ENCODE results near the gene TCN2. TPM values are rescaled to one million over a fixed set of nuclear protein-coding genes. Genes with fewer than 3 reads are reported as not detected.

The TCN2 gene
- total and polyA plus RNA-seq, 9 of the 15 experiments (the other 6 are each of a cell fraction or from before 2014, with no cell fraction given): 0.88 to 5.4 (median 1.7) TPM

DNA sequence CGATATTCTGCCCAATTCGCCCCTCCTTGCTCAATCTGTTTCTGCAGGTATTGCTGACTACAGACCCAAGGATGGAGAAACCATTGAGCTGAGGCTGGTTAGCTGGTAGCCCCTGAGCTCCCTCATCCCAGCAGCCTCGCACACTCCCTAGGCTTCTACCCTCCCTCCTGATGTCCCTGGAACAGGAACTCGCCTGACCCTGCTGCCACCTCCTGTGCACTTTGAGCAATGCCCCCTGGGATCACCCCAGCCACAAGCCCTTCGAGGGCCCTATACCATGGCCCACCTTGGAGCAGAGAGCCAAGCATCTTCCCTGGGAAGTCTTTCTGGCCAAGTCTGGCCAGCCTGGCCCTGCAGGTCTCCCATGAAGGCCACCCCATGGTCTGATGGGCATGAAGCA is 19.4 kb downstream of the TCN2 start:
- Histone ChIP-seq H3K36me3 (ENCODE audit: control insufficient read depth, insufficient read depth, low read length) (no peaks in the 10 kb centered on the region), H3K9me1 (ENCODE audit: control insufficient read depth, insufficient read depth, low read length) (no peaks in the 10 kb centered on the region), H3K4me1 (replicated peaks in 1 of 2; ENCODE audit: control insufficient read depth in 2 of 2, insufficient read depth in 2 of 2, low read length in 2 of 2) (no peaks in the 10 kb centered on the region; a peak in 1 of 5 replicates), H3K9me3 (replicated peaks; ENCODE audit: control insufficient read depth, insufficient read depth, low read depth, low read length) (no peaks in the 10 kb centered on the region), H2AFZ (ENCODE audit: low read depth, low read length) (no peak overlapping the region), H4K20me1 (replicated peaks; ENCODE audit: control insufficient read depth, insufficient read depth, low read length) (no peaks in the 10 kb centered on the region), H3K79me2 (ENCODE audit: control insufficient read depth, insufficient read depth, low read length) (no peaks in the 10 kb centered on the region), H3K4me3 (no peak overlapping the region), H3K9ac (ENCODE audit: insufficient read depth in 1 of 2, low read depth in 2 of 2, low read length in 2 of 2) (no peak overlapping the region), H3K27me3 (ENCODE audit: control insufficient read depth in 2 of 2, insufficient read depth in 2 of 2, low read length in 2 of 2) (no peaks in the 10 kb centered on the region), H3K4me2 (ENCODE audit: insufficient read depth, low read length) (no peak overlapping the region), H3K27ac (ENCODE audit: extremely low read depth, low read depth, low read length) (no peak overlapping the region)
- POLR2A ChIA-PET: interaction anchor here (0.5 to 1.2 kb wide), 2 partner anchors 17 to 1909 kb away, joined by 3 read pairs; no protein-coding TSS in a partner anchor
- intact Hi-C loops (cut with micrococcal nuclease): no loop called here
- no peak for TF ChIP-seq SMAD3 (CRISPR knock-in tag; conservative IDR thresholded peaks at IDR 0.05)
- TF ChIP-seq PTBP1 (IDR thresholded peaks at IDR 0.05; ENCODE audit: low read depth, low read length): no peak
- TF ChIP-seq, protein P1, sequence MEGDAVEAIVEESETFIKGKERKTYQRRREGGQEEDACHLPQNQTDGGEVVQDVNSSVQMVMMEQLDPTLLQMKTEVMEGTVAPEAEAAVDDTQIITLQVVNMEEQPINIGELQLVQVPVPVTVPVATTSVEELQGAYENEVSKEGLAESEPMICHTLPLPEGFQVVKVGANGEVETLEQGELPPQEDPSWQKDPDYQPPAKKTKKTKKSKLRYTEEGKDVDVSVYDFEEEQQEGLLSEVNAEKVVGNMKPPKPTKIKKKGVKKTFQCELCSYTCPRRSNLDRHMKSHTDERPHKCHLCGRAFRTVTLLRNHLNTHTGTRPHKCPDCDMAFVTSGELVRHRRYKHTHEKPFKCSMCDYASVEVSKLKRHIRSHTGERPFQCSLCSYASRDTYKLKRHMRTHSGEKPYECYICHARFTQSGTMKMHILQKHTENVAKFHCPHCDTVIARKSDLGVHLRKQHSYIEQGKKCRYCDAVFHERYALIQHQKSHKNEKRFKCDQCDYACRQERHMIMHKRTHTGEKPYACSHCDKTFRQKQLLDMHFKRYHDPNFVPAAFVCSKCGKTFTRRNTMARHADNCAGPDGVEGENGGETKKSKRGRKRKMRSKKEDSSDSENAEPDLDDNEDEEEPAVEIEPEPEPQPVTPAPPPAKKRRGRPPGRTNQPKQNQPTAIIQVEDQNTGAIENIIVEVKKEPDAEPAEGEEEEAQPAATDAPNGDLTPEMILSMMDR (IDR thresholded peaks at IDR 0.05 in 2 of 3, conservative IDR thresholded peaks at IDR 0.05 in 1 of 3; ENCODE audit: insufficient read depth in 2 of 3, low read depth in 1 of 3, low read length in 3 of 3): peak in 1 of 3 experiments; percentile 27; a peak in 2 of 6 replicates
- CTCF ChIA-PET (ENCODE audit: low intra/inter-chr PET ratio): no interaction called here
- no TSS peak for BruUV-seq (replicated peaks)
- peak; percentile 52; the same call in 2 of the 3 replicates for ATAC-seq
- no peak for FAIRE-seq
- in situ Hi-C loops (cut with MboI): no loop called here
- 30% methylated on average over 4 of the region's 5 CpGs for WGBS (ENCODE audit: insufficient coverage, low coverage, missing lambda C conversion rate)
- DNase-seq (ENCODE audit: extremely low read depth in 1 of 4, low spot score in 3 of 4): no peak

DNA sequence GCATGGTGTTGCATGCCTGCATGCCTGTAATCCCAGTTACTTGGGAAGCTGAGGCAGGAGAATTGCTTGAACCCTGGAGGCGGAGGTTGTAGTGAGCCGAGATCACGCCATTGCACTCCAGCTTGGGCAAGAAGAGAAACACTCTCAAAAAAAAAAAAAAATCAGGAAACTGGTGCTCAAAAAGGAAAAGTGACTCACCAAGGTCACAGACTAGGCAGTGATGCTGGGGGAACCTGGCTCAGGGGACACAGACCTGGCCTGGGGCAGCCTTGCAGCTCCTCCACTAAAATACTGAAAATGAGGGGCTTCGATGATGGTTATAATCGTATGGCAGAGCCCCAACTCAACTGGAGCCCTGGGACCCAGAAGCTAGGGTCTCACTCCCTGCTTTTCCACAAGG is 20.5 kb downstream of the TCN2 start:
- BruUV-seq (replicated peaks): no TSS peak
- H3K79me2 ChIP-seq (ENCODE audit: control insufficient read depth, insufficient read depth, low read length): no peaks in the 10 kb centered on the region
- intact Hi-C loops (cut with micrococcal nuclease): no loop called here
- no peaks in the 10 kb centered on the region for H3K27me3 ChIP-seq (ENCODE audit: control insufficient read depth in 2 of 2, insufficient read depth in 2 of 2, low read length in 2 of 2)
- ATAC-seq: no peak
- no peak overlapping the region for H3K9ac ChIP-seq (ENCODE audit: insufficient read depth in 1 of 2, low read depth in 2 of 2, low read length in 2 of 2)
- in situ Hi-C loops (cut with MboI): no loop called here
- ChIA-PET POLR2A (interaction anchor here (1.4 kb wide), 1 partner anchor 10 kb away, joined by 5 read pairs; no protein-coding TSS in a partner anchor), CTCF (ENCODE audit: low intra/inter-chr PET ratio) (no interaction called here)
- DNase-seq (ENCODE audit: extremely low read depth in 1 of 4, low spot score in 3 of 4): no peak
- no peak for FAIRE-seq
- H3K36me3 ChIP-seq (ENCODE audit: control insufficient read depth, insufficient read depth, low read length): no peaks in the 10 kb centered on the region
- H3K27ac ChIP-seq (ENCODE audit: extremely low read depth, low read depth, low read length): no peak overlapping the region
- no peak overlapping the region for H3K4me3 ChIP-seq
- WGBS (ENCODE audit: insufficient coverage, low coverage, missing lambda C conversion rate): 42% methylated on average over 3 of the region's 5 CpGs
- no peaks in the 10 kb centered on the region for H3K9me1 ChIP-seq (ENCODE audit: control insufficient read depth, insufficient read depth, low read length)
- H3K4me2 ChIP-seq (ENCODE audit: insufficient read depth, low read length): no peak overlapping the region
- H2AFZ ChIP-seq (ENCODE audit: low read depth, low read length): no peak overlapping the region
- H3K9me3 ChIP-seq (replicated peaks; ENCODE audit: control insufficient read depth, insufficient read depth, low read depth, low read length): no peaks in the 10 kb centered on the region
- no peaks in the 10 kb centered on the region for H4K20me1 ChIP-seq (replicated peaks; ENCODE audit: control insufficient read depth, insufficient read depth, low read length)
- H3K4me1 ChIP-seq (replicated peaks in 1 of 2; ENCODE audit: control insufficient read depth in 2 of 2, insufficient read depth in 2 of 2, low read length in 2 of 2): no peaks in the 10 kb centered on the region; a peak in 1 of 5 replicates
- no peak for TF ChIP-seq ZNF785 (CRISPR knock-in tag; IDR thresholded peaks at IDR 0.05)
- no peak for TF ChIP-seq NCOA1 (IDR thresholded peaks at IDR 0.05; ENCODE audit: low read depth)
- no peak for TF ChIP-seq FOSL1 (tag; conservative IDR thresholded peaks at IDR 0.05)
- TF ChIP-seq ZNF586 (CRISPR knock-in tag; conservative IDR thresholded peaks at IDR 0.05): no peak
- TF ChIP-seq ZNF263 (CRISPR knock-in tag; IDR thresholded peaks at IDR 0.05; ENCODE audit: borderline replicate concordance): no peak
- TF ChIP-seq XRCC3 (IDR thresholded peaks at IDR 0.05): no peak
- no peak for TF ChIP-seq ZNF77 (CRISPR knock-in tag; IDR thresholded peaks at IDR 0.05)
- TF ChIP-seq, protein P2, sequence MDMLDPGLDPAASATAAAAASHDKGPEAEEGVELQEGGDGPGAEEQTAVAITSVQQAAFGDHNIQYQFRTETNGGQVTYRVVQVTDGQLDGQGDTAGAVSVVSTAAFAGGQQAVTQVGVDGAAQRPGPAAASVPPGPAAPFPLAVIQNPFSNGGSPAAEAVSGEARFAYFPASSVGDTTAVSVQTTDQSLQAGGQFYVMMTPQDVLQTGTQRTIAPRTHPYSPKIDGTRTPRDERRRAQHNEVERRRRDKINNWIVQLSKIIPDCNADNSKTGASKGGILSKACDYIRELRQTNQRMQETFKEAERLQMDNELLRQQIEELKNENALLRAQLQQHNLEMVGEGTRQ (CRISPR knock-in tag; IDR thresholded peaks at IDR 0.05): no peak
- TF ChIP-seq TARDBP (IDR thresholded peaks at IDR 0.05): no peak

Data from K562 (cell line).